Measurements from ENCODE around the gene TAOK2.

The TAOK2 gene

GRCh38 chr16:29963021-29963743 lies 10.5 kb upstream of the TAOK2 start:
- no peak for DNase-seq (ENCODE audit: low read depth in 2 of 3, low spot score in 1 of 3)

- DNase-seq (ENCODE audit: low read depth in 2 of 3, low spot score in 1 of 3) = no peak
Observed at GRCh38 chr16:29968205-29968604, 5.5 kb upstream of the TAOK2 start.

DNA sequence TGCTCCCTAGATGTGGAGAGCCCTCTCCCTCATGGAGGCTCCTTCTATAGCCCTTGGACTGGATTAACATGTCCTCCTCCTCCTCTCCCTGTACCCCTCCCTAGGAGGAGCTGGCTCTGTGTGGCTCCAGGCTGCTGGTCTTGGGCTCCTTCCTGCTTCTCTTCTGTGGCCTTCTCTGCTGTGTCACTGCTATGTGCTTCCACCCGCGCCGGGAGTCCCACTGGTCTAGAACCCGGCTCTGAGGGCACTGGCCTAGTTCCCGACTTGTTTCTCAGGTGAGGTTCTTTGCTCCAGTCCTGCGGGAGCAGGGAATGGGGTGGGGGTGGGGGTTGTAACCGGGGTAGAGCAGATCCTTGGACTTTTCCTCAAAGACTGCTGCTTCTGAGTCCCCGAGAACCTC lies 2.4 kb upstream of the TAOK2 start:
- DNase-seq (ENCODE audit: low read depth in 2 of 3, low spot score in 1 of 3) = no peak

DNA sequence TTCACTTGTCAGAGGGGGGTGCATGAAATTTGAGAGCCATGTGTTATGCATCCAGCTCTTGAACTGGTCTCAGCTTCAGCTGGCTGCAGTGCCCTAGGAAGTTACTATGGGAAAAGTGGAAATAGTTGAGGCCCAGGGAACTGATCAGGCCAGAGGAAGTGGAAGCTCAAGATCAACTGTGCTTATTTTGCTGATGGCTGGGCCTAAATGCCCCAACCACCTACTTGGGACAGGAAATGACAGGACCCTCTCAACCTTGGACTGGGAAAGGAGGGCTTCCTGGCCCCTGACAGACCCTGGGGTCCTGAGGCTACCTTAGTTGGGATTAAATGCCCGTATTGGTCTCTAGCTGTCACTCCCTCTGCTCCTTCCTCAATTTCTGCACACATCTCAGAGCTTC lies 1.2 kb upstream of the TAOK2 start:
- no peak for DNase-seq (ENCODE audit: low read depth in 2 of 3, low spot score in 1 of 3)

DNA sequence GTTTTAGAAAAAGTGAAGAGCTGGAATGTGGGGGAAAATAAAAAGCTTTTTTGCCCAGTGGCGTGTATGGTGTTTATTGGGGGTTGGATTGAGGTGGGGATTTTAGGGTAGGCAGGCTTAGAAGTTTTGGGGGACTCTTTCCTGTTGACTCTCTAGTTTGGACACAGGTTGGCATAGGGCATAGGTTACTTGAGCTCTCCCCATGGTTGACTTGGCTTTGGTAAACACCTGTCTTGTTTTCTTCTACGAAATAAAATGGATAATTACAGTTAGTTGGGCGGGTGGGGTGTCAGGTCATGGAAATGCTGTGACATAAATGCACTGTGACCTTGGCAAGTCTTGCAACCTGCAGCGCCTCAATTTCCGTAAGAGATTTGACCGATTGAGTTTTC lies 680 bp upstream of the TAOK2 start:
- DNase-seq (ENCODE audit: low read depth in 2 of 3, low spot score in 1 of 3) = no peak

DNA sequence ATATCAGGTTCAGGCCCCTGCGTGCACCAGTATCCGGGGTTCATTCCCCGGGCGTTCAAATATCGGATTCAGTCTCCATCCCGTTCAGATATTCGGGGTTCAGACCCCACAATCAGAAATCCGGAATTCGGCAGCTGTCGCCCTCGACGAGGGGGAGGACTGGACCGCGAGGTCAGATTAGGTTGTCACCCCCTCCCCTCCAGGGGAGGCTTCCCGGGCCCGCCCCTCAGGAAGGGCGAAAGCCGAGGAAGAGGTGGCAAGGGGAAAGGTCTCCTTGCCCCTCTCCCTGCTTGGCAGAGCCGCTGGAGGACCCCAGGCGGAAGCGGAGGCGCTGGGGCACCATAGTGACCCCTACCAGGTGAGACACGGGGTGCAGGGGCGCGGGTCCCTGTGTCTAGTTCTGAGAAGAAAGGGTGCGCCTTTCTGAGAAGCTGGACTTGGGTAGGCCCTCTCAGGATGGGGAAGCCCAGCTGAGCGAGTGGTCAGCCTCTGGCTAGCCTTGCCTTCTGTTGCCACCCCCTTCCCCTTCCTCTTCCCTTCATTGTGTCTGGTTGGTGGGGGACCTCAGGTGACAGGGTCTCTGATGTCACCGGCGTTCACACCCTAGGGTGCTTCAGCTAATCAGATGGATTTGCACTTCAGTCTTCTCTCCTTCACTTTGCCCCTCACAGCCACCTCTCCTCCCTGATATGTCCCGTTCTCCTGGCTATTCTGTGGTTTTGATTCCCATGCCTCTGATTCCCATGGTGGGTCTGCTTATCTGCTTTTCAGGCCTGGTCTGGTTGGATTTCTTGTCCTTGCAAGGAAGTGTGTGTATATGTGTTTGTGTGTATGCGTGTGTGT lies 844 bp downstream of the TAOK2 start:
- DNase-seq (ENCODE audit: low read depth in 2 of 3, low spot score in 1 of 3) = no peak

GRCh38 chr16:29975134-29975538 lies 1.5 kb downstream of the TAOK2 start:
- no peak for DNase-seq (ENCODE audit: low read depth in 2 of 3, low spot score in 1 of 3)

DNA sequence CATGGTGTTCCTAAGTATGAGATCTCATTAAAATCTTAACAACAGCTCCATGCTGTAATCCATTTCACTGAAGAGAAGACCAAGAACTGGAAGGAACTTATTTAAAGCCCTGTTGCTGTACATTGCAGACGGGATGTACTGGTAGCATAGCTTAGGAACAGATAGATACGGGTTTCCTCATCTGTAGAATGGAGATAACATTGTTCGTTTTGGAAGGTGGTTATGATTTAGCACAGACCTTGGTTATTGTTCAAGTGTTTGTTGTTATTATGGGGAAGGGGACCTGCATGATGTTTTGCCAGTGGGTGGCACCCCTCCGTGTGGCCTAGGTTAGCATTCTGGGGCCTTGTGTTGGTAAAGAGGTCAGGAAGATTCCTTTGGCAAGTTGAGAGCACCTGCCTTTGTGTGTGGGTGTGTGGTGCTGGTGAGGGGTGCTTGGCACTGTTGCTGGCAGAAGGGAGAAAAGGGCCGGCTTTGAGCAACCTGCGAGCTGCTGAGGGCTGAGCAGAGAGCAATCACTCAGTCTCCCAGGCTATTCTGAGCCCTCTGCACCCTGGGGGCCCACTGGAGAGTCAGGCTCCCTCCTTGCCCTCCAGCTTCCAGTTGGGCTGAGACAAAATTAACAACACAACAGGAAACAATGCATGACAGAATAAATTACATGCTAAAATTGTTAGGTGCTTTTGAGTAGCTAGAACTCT lies 2.3 kb downstream of the TAOK2 start:
- DNase-seq (ENCODE audit: low read depth in 2 of 3, low spot score in 1 of 3) = no peak

- DNase-seq (ENCODE audit: low read depth in 2 of 3, low spot score in 1 of 3) = no peak
Observed at GRCh38 chr16:29977063-29977825, 3.6 kb downstream of the TAOK2 start.

GRCh38 chr16:29978081-29978480 lies 4.4 kb downstream of the TAOK2 start:
- DNase-seq (ENCODE audit: low read depth in 2 of 3, low spot score in 1 of 3) = no peak

DNA sequence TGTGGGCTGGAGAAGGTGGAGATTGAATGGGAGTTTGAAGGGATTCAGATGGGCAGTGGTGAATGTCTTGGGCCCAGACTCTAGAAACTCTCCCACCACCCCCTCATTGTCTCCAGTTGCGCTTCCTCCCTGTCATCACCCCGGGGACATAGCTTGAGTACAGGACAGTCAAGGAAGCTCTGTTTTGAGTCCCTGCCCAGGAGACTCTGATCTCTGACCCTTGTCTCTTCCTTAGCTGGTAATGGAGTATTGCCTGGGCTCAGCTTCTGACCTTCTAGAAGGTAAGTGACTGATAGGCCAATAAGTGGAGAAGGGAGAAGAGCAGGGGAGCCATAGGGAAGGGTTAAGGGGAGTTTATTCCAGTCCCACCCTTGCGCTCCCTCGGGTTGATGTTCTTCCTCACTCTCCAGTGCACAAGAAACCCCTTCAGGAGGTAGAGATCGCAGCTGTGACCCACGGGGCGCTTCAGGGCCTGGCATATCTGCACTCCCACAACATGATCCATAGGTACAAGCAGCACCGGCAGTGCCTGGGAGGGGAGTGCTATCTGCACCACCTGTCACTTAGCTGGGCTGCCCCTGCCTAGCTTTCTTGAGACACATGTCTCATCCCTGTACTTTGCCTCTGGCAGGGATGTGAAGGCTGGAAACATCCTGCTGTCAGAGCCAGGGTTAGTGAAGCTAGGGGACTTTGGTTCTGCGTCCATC lies 5.0 kb downstream of the TAOK2 start:
- no peak for DNase-seq (ENCODE audit: low read depth in 2 of 3, low spot score in 1 of 3)

- no peak for DNase-seq (ENCODE audit: low read depth in 2 of 3, low spot score in 1 of 3)
Observed at GRCh38 chr16:29982560-29983419, 9.1 kb downstream of the TAOK2 start.

GRCh38 chr16:29983420-29984136 lies 9.9 kb downstream of the TAOK2 start:
- DNase-seq (ENCODE audit: low read depth in 2 of 3, low spot score in 1 of 3) = no peak

DNA sequence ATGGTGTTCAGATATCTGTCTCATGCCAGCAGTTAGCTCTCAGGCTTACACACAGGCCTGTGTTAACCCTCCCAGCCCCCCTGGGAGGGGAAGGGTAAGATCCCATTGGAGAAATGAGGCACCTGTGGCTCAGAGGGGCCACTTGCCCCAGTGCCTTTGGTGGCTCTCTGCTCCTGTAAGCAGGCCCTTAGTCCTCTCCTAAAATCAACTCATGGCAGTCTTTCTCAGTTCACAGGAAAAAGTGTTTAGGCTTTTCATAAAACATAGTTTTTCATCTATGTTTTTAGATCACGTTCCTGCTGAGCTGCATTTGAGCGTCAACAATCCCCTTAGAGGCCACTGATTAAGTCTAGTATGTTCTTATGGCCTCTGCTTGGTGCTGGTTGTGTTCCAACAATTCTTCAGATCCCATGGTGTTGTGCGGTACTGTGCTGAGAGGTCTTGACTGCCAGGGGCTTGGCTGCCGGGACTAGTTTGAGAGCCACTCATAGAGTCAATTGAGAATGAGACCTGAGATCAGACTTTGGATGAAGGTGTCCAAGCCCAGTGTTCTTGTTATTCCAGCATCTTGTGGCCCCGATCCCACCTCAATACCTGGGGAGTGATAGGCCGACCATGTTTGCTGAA lies 10.6 kb downstream of the TAOK2 start:
- no peak for DNase-seq (ENCODE audit: low read depth in 2 of 3, low spot score in 1 of 3)

DNA sequence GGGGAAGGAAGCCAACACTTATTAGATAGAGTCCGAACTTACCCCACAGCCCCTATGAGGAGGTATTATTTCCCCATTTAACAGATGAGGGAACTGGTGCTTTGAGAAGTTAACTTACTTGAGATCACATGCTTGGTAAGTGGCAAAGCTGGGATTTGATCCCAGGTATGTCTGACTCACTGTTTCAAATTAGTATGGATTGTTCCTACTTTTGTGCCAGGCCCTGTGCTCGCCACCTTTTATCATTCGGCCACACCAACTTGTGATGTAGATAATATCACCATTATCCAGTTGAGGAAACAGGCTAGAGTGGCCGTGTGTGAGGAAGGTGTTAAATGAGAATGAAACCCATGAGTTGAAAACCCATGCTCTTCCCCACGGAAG lies 11.1 kb downstream of the TAOK2 start:
- DNase-seq (ENCODE audit: low read depth in 2 of 3, low spot score in 1 of 3) = no peak

DNA sequence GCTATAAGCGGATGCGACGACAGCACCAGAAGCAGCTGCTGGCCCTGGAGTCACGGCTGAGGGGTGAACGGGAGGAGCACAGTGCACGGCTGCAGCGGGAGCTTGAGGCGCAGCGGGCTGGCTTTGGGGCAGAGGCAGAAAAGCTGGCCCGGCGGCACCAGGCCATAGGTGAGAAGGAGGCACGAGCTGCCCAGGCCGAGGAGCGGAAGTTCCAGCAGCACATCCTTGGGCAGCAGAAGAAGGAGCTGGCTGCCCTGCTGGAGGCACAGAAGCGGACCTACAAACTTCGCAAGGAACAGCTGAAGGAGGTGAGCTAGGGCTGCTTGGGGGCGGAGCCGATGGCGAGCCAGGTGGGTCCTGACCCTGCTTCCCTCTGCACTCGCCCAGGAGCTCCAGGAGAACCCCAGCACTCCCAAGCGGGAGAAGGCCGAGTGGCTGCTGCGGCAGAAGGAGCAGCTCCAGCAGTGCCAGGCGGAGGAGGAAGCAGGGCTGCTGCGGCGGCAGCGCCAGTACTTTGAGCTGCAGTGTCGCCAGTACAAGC lies 11.7 kb downstream of the TAOK2 start:
- no peak for DNase-seq (ENCODE audit: low read depth in 2 of 3, low spot score in 1 of 3)

GRCh38 chr16:29986231-29986630 lies 12.6 kb downstream of the TAOK2 start:
- DNase-seq (ENCODE audit: low read depth in 2 of 3, low spot score in 1 of 3) = no peak

- no peak for DNase-seq (ENCODE audit: low read depth in 2 of 3, low spot score in 1 of 3)
Observed at GRCh38 chr16:29986931-29987330, 13.3 kb downstream of the TAOK2 start.

All from stimulated activated CD4-positive, alpha-beta T cell treated with anti-CD3 and anti-CD28 coated beads, Interleukin-12 subunit alpha, Interleukin-12 subunit beta, amount 100 ng/mL, for 48 hours (primary cell).